ENCODE measurements around the gene ALDH1A1.
"Not testable (repeated sequence)": the region's sequence is repeated elsewhere in the genome, so short reads cannot be mapped to it uniquely, and the experiment has no call there.

ALDH1A1 gene

DNA sequence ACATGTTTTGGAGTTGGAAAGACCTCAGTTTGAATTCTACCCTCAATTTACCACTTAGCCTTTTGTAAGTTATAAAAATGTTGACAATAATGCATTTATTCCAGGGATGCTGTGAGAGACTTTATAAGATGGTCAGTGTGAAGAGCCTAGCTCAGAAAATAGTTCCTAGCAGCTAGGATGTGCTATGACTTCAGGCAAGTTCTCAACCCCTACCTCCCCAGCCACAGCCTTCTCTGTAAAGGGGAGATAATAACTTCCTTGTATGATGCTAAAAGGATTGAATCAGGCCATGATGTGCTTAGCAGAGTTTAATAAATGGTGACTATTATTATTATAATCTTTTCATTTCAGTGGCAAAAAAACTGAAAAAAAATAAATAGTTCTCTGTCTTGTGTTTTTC, 77.6 kb downstream of the ALDH1A1 start:
- no peak overlapping the region for H3K27ac ChIP-seq
- TF ChIP-seq CTCF (IDR thresholded peaks at IDR 0.05), result no peak
- TF ChIP-seq ZFX (IDR thresholded peaks at IDR 0.05; ENCODE audit: borderline replicate concordance), result no peak

- TF ChIP-seq ZFX (IDR thresholded peaks at IDR 0.05; ENCODE audit: borderline replicate concordance), result no peak
- TF ChIP-seq CTCF (IDR thresholded peaks at IDR 0.05), result no peak
- no peak overlapping the region for H3K27ac ChIP-seq
Observed at GRCh38 chr9:72874344-72874743, 78.5 kb downstream of the ALDH1A1 start.

GRCh38 chr9:72873456-72873855, 79.4 kb downstream of the ALDH1A1 start:
- H3K27ac ChIP-seq, result no peak overlapping the region
- TF ChIP-seq ZFX (IDR thresholded peaks at IDR 0.05; ENCODE audit: borderline replicate concordance) (no peak), CTCF (IDR thresholded peaks at IDR 0.05) (no peak)

- no peak for TF ChIP-seq CTCF (IDR thresholded peaks at IDR 0.05)
- no peak for TF ChIP-seq ZFX (IDR thresholded peaks at IDR 0.05; ENCODE audit: borderline replicate concordance)
- no peak overlapping the region for H3K27ac ChIP-seq
Observed at GRCh38 chr9:72872718-72873117, 80.1 kb downstream of the ALDH1A1 start.

- TF ChIP-seq ZFX (IDR thresholded peaks at IDR 0.05; ENCODE audit: borderline replicate concordance) (no peak), CTCF (IDR thresholded peaks at IDR 0.05) (peak; percentile 72)
- H3K27ac ChIP-seq, result no peak overlapping the region
Observed at GRCh38 chr9:72871685-72872084, 81.2 kb downstream of the ALDH1A1 start.

DNA sequence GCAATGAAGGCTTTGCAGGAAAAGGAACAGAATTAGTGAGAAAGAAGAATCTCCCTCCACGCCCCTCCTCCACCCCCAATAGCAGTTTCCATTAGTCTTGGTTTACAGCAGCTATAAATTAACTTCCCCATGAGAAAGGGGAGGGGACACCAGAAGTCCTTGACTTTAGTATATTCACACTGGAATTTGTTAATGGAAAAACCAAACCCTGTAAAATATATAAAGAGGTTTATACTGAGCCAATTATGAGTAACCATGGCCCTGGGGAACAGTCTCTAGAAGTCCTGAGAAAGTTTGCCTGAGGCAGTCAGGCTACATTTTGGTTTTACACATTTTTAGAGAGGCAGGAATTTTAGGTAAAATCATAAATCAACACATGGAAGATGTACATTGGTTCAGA, 88.5 kb downstream of the ALDH1A1 start:
- H3K27ac ChIP-seq, result no peak overlapping the region
- TF ChIP-seq ZFX (IDR thresholded peaks at IDR 0.05; ENCODE audit: borderline replicate concordance), result no peak
- no peak for TF ChIP-seq CTCF (IDR thresholded peaks at IDR 0.05)

DNA sequence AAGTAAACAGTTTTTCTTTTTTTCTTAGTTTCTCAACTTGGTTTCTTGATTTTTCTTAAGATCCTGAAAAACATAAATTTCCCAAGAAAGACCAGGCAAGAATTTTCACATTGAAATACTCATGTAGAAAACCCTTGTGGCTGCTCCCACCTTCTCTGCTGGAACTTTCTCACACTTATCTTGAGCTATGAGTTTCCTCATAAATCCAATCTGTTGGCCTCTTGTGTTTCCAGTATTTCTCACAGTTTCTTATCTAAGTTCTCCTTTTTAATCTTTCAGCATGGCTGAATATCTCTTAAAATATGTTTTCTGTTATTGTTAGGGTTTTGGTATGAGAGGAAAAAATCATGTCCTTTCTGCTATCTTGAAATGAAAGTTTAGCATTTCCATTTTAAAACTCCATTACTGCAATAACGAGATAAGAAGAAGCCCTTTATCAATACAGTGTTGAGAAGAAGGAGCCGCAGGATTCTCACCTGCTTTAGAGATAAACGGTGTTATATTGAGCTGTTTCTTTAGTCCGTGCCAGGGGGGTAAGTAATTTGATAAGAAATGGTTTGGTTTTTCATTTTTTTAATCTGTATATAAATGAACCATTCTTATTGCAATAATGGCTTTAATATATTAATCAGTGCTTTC, 89.3 kb downstream of the ALDH1A1 start:
- no peak overlapping the region for H3K27ac ChIP-seq
- TF ChIP-seq ZFX (IDR thresholded peaks at IDR 0.05; ENCODE audit: borderline replicate concordance), result no peak
- TF ChIP-seq CTCF (IDR thresholded peaks at IDR 0.05), result no peak

DNA sequence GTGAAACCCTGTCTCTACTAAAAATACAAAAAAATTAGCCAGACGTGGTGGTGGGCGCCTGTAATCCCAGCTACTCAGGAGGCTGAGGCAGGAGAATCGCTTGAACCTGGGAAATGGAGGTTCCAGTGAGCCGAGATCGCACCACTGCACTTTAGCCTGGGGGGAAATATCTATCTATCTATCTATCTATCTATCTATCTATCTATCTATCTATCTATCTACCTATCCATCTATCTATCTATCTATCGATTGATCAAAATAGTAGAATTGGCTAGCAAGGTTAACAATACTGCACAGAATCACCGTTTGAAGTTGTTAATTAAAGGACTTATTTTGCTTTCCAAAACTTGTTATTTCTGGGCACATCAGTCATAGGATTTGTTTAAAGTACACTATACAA, 90.1 kb downstream of the ALDH1A1 start:
- H3K27ac ChIP-seq, result not testable (repeated sequence)
